Measurements from ENCODE around the gene DDX23. TPM values are rescaled to one million over a fixed set of nuclear protein-coding genes. Genes with fewer than 3 reads are reported as not detected.
"Not testable (repeated sequence)": the region's sequence is repeated elsewhere in the genome, so short reads cannot be mapped to it uniquely, and the experiment has no call there.

DDX23 gene
- total RNA-seq, 1 donor from 2014 or later, result 59.1 TPM

DNA sequence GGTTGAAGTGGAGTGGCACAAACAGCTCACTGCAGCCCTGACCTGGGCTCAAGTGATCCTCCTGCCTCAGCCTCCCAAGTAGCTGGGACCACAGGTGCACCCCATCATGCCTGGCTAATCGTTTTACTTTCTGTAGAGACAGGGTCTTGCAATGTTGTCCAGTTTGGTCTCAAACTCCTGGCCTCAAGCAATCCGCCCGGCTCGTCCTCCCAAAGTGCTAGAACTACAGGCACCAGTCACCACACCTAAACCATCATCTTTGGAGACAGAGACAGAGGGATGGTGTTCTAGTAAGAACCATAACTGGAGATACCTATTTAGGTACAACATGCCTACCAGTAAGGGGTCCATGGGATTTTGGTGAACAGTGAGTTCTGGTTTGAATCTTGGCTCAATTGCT lies 2.5 kb upstream of the DDX23 start:
- H3K4me3 Mint-ChIP-seq (ENCODE audit: unreplicated experiment), result no peak overlapping the region
- DNase-seq (ENCODE audit: low spot score), result no peak
- no peak overlapping the region for H3K27ac Mint-ChIP-seq (ENCODE audit: unreplicated experiment)
- peaks cover 29% of the 10 kb centered on the region for H3K4me1 Mint-ChIP-seq (ENCODE audit: low read depth)
- H3K27me3 Mint-ChIP-seq (ENCODE audit: low read depth), result peaks cover 2% of the 10 kb centered on the region
- no peaks in the 10 kb centered on the region for H3K9me3 Mint-ChIP-seq (ENCODE audit: low read depth)
- no peaks in the 10 kb centered on the region for H3K36me3 Mint-ChIP-seq (ENCODE audit: low read depth)
- no peak for TF ChIP-seq CTCF (IDR thresholded peaks at IDR 0.05)

DNA sequence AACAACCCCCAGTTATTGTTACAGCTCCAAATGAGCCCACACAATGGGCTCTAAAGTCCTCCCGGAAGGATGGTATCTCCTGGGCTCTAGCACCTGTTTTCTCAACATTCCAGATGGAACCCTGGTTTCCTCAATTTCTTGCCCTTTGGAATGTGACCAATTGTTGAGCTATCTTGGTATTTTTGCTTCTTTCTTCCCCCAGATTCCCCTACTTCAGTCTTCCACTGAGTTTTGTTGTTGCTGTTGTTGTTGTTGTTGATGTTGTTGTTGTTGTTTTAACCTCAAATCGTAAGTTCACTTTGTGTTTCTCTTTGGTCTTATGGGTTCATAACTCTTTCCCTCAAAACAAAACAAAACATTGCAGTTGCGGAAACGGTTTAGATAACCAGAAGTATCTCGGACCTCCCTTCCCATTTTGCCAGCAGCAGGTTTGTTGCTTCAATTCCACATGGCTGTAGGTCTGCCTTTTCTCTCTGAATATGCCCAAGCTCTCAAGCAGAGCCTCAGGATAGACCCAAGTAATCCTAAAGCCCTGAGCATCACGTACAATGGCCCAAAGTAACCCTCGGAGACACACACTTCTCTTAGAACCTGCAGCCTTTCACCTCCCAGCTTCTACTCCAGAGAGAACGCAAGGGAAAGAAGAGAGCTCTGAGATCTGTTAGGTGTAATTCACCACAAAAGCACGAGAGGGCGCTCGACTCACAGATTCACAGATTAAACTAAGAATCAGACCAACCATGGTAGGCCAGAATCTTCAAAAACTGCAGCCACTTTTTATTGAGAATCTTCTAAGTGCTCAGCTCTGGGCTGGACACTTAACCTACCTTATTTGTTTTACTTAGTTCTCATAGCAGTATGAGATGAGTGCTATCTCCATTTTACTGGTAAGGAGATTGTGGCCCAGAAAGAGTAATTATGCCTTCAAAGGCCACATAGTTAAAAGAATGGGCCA lies 1.0 kb upstream of the DDX23 start:
- Mint-ChIP-seq H3K4me3 (ENCODE audit: unreplicated experiment) (peak overlapping the region; percentile 95), H3K27ac (ENCODE audit: unreplicated experiment) (peak overlapping the region; percentile 95), H3K36me3 (ENCODE audit: low read depth) (peaks cover 2% of the 10 kb centered on the region), H3K4me1 (ENCODE audit: low read depth) (peaks cover 29% of the 10 kb centered on the region), H3K9me3 (ENCODE audit: low read depth) (no peaks in the 10 kb centered on the region), H3K27me3 (ENCODE audit: low read depth) (peaks cover 2% of the 10 kb centered on the region)
- no peak for DNase-seq (ENCODE audit: low spot score)
- TF ChIP-seq CTCF (IDR thresholded peaks at IDR 0.05), result peak; percentile 93

- H3K4me1 Mint-ChIP-seq (ENCODE audit: low read depth); H3K9me3 Mint-ChIP-seq (ENCODE audit: low read depth); H3K27me3 Mint-ChIP-seq (ENCODE audit: low read depth); H3K27ac Mint-ChIP-seq (ENCODE audit: unreplicated experiment); H3K4me3 Mint-ChIP-seq (ENCODE audit: unreplicated experiment); DNase-seq (ENCODE audit: low spot score): not testable (repeated sequence)
- H3K36me3 Mint-ChIP-seq (ENCODE audit: low read depth), result peaks cover 30% of the 10 kb centered on the region
Observed at GRCh38 chr12:48842021-48842420, 9.9 kb downstream of the DDX23 start.

GRCh38 chr12:48838048-48838447 lies 13.9 kb downstream of the DDX23 start:
- Mint-ChIP-seq H3K36me3 (ENCODE audit: low read depth) (peaks cover 41% of the 10 kb centered on the region), H3K27me3 (ENCODE audit: low read depth) (no peaks in the 10 kb centered on the region), H3K27ac (ENCODE audit: unreplicated experiment) (no peak overlapping the region), H3K9me3 (ENCODE audit: low read depth) (no peaks in the 10 kb centered on the region), H3K4me1 (ENCODE audit: low read depth) (no peaks in the 10 kb centered on the region), H3K4me3 (ENCODE audit: unreplicated experiment) (no peak overlapping the region)
- no peak for TF ChIP-seq CTCF (IDR thresholded peaks at IDR 0.05)
- DNase-seq (ENCODE audit: low spot score), result no peak

- no peak for TF ChIP-seq CTCF (IDR thresholded peaks at IDR 0.05)
- Mint-ChIP-seq H3K4me1 (ENCODE audit: low read depth) (no peaks in the 10 kb centered on the region), H3K9me3 (ENCODE audit: low read depth) (no peaks in the 10 kb centered on the region), H3K4me3 (ENCODE audit: unreplicated experiment) (no peak overlapping the region), H3K27me3 (ENCODE audit: low read depth) (no peaks in the 10 kb centered on the region), H3K36me3 (ENCODE audit: low read depth) (peaks cover 49% of the 10 kb centered on the region), H3K27ac (ENCODE audit: unreplicated experiment) (no peak overlapping the region)
- DNase-seq (ENCODE audit: low spot score), result no peak
Observed at GRCh38 chr12:48832321-48833060, 19.5 kb downstream of the DDX23 start.

All from chondrocyte (in vitro differentiated cells).